ENCODE measurements around the gene PIP. TPM values are rescaled to one million over a fixed set of nuclear protein-coding genes. Genes with fewer than 3 reads are reported as not detected.
"Not testable (repeated sequence)": the region's sequence is repeated elsewhere in the genome, so short reads cannot be mapped to it uniquely, and the experiment has no call there.

Gene PIP, protein sequence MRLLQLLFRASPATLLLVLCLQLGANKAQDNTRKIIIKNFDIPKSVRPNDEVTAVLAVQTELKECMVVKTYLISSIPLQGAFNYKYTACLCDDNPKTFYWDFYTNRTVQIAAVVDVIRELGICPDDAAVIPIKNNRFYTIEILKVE
- not detected for total RNA-seq

DNA sequence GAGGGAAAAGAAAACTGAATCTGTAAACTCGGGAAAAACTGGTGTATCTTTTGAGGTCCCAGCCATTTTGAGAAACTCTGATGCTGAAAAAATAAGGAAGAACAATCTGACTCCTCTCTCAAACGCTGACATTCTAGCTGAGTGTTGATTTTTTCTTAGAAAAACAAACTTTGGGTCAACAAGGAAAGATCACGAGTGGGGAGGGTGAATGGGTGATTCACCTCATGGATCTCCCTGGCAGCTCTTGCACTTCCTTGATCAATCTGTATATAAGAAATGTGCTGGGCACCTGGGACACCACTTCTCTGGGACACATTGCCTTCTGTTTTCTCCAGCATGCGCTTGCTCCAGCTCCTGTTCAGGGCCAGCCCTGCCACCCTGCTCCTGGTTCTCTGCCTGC lies at the start of gene PIP:
PIP (plus strand) TSS at position 297 of the 400 bp plus-strand sequence; CDS start at position 337, 40 bp downstream.
- H3K27ac Mint-ChIP-seq: no peak within 1 kb of the TSS
- no peak for ATAC-seq
- no peaks in the 10 kb centered on the region for H3K9me3 Mint-ChIP-seq
- no peaks in the 10 kb centered on the region for H3K4me1 Mint-ChIP-seq (ENCODE audit: low read depth in 2 of 2)
- no peak for DNase-seq (ENCODE audit: low spot score)
- no peaks in the 10 kb centered on the region for H3K36me3 Mint-ChIP-seq
- peaks cover 15 to 22% of the 10 kb centered on the region in 2 donors for H3K27me3 Mint-ChIP-seq
- H3K4me3 Mint-ChIP-seq: no peak within 1 kb of the TSS

DNA sequence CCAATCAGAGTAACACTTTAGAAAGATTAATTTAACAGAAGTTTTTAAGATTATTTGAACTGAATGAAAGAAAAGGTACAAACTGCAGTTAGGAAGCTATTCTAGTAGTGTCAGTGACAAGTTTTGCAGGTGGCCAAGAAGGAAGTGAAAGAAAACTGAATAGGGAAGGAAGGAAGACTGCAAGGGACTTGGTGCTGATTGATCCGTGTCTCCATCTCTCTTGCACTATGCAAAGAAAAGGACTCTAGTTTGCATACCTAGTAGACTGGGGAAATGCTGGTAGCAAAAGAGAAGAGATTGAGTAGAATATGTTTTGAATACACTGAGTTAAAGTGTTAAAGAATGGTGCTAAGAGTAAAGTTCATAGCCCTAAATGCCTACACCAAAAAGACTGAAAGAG lies 46.8 kb upstream of the PIP start:
- peaks cover 12 to 45% of the 10 kb centered on the region in 2 donors for H3K27me3 Mint-ChIP-seq
- H3K4me1 Mint-ChIP-seq (ENCODE audit: low read depth in 2 of 2): no peaks in the 10 kb centered on the region
- DNase-seq (ENCODE audit: low spot score): no peak
- ATAC-seq: no peak
- H3K27ac Mint-ChIP-seq: no peak overlapping the region
- H3K4me3 Mint-ChIP-seq: no peak overlapping the region
- peaks cover 7% of the 10 kb centered on the region for H3K9me3 Mint-ChIP-seq
- H3K36me3 Mint-ChIP-seq: peaks cover 4% of the 10 kb centered on the region

DNA sequence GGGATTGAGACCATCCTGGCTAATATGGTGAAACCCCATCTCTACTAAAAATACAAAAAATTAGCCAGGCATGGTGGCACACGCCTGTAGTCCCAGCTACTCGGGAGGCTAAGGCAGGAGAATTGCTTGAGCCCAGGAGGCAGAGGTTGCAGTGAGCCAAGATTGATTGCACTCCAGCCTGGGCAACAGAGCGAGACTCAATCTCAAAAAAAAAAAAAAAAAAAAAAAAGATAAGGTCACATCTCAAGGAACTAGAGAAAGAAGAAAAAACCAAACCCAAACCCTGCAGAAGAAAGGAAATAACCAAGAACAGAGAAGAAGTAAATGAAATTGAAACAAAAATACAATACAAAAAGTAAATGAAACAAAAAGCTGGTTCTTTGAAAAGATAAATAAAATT lies 46.3 kb upstream of the PIP start:
- not testable (repeated sequence) for H3K9me3 Mint-ChIP-seq, H3K36me3 Mint-ChIP-seq
- peaks cover 12 to 47% of the 10 kb centered on the region in 2 donors for H3K27me3 Mint-ChIP-seq

DNA sequence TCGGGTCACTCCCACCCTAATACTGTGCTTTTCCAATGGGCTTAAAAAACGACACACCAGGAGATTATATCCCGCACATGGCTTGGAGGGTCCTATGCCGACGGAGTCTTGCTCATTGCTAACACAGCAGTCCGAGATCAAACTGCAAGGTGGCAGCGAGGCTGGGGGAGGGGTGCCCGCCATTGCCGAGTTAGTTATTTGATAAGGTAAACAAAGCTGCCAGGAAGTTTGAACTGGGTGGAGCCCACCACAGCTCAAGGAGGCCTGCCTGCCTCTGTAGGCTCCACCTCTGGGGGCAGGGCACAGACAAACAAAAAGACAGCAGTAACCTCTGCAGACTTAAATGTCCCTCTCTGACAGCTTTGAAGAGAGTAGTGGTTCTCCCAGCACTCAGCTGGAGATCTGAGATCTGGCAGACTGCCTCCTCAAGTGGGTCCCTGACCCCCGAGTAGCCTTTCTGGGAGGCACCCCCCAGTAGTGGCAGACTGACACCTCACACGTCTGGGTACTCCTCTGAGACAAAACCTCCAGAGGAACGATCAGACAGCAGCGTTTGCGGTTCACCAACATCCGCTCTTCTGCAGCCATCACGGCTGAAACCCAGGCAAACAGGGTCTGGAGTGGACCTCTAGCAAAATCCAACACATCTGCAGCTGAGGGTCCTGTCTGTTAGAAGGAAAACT lies 43.2 kb upstream of the PIP start:
- H3K9me3 Mint-ChIP-seq; DNase-seq (ENCODE audit: low spot score); H3K27ac Mint-ChIP-seq; H3K4me3 Mint-ChIP-seq; H3K4me1 Mint-ChIP-seq (ENCODE audit: low read depth in 2 of 2); H3K36me3 Mint-ChIP-seq; ATAC-seq: not testable (repeated sequence)
- peaks cover 5 to 41% of the 10 kb centered on the region in 2 donors for H3K27me3 Mint-ChIP-seq

More for the DNA sequence above, 46.3 kb upstream of the PIP start:
- not testable (repeated sequence) for ATAC-seq; DNase-seq (ENCODE audit: low spot score); H3K4me3 Mint-ChIP-seq; H3K27ac Mint-ChIP-seq; H3K4me1 Mint-ChIP-seq (ENCODE audit: low read depth in 2 of 2)

DNA sequence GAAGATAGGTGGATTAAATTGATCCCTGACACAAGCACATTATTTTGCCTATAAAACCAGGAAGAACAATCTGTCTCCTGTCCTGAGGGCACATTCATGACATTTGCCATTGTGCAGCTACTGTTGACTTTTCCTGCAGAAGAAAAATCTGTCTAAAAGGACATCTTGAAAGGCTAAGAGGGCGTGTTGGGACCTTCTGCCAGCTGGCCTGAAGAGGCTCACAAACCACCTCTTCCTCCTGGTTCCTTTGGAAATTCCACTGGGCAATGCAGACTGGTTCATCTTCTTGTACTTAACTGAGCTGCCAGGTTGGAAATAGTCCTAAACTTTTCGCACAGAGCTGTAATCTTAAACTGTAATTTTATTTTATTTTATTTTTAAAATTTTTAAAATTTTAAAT lies 35.7 kb upstream of the PIP start:
- no peak overlapping the region for H3K27ac Mint-ChIP-seq
- H3K9me3 Mint-ChIP-seq: peaks cover 8% of the 10 kb centered on the region
- H3K4me3 Mint-ChIP-seq: no peak overlapping the region
- peaks cover 5% of the 10 kb centered on the region for H3K36me3 Mint-ChIP-seq
- H3K27me3 Mint-ChIP-seq: peaks cover 0 to 3% of the 10 kb centered on the region in 2 donors
- no peaks in the 10 kb centered on the region for H3K4me1 Mint-ChIP-seq (ENCODE audit: low read depth in 2 of 2)
- ATAC-seq: no peak
- no peak for DNase-seq (ENCODE audit: low spot score)

DNA sequence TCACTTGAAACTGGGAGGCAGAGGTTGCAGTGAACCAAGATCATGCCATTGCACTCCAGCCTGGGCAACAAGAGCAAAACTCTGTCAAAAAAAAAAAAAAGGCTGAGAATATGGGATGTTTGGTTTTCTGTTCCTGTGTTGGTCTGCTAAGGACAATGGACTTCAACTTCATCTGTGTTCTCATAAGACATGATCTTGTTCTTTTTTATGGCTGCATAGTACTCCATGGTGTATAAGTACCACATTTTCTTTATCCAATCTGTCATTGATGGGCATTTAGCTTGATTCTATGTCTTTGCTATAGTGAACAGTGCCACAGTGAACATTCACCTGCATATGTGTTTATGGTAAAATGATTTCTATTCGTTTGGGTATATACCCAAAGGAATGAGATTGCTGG lies 32.3 kb upstream of the PIP start:
- not testable (repeated sequence) for H3K27ac Mint-ChIP-seq; DNase-seq (ENCODE audit: low spot score); H3K4me1 Mint-ChIP-seq (ENCODE audit: low read depth in 2 of 2); H3K9me3 Mint-ChIP-seq; ATAC-seq; H3K4me3 Mint-ChIP-seq; H3K27me3 Mint-ChIP-seq; H3K36me3 Mint-ChIP-seq

DNA sequence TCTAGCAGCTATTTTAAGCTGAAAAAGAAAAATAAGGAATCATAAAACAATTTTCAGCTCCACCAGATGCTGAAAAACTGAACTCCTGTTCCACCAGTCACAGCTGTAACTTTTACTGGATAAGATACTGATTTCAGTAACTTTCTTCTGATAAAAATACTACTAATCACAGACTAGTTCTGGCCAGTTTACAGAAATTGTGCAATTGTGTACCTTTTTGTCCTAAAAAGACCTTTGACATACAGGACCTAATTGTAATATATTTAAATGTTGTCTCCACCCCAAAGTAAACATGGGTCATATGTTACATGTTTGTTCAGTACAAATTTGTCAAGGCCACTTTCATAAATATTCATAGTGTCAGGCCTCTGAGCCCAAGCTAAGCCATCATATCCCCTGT lies 27.1 kb upstream of the PIP start:
- Mint-ChIP-seq H3K36me3 (no peaks in the 10 kb centered on the region), H3K9me3 (peaks cover 6% of the 10 kb centered on the region)
- no peak for DNase-seq (ENCODE audit: low spot score)

DNA sequence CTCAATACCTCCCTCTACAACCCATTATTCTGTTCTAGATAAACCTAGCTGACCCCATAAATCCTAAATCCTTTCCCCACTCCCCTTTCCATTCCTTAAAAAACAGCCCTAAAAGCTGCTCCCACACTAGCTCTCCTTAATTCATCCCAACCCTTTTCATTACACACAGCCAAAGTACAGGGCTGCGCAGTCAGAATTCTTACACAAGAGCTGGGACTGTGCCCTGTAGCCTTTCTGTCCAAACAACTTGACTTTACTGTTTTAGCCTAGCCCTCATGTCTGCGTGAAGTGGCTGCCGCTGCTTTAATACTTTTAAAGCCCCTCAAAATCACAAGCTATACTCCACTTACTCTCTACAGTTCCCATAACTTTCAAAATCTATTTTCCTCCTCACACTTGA lies 23.9 kb upstream of the PIP start:
- not testable (repeated sequence) for H3K4me3 Mint-ChIP-seq; H3K36me3 Mint-ChIP-seq; DNase-seq (ENCODE audit: low spot score); H3K27me3 Mint-ChIP-seq; H3K27ac Mint-ChIP-seq; H3K9me3 Mint-ChIP-seq; H3K4me1 Mint-ChIP-seq (ENCODE audit: low read depth in 2 of 2); ATAC-seq

More for the DNA sequence above, 27.1 kb upstream of the PIP start:
- H3K4me1 Mint-ChIP-seq (ENCODE audit: low read depth in 2 of 2): no peaks in the 10 kb centered on the region
- ATAC-seq: no peak
- H3K27me3 Mint-ChIP-seq: no peaks in the 10 kb centered on the region
- no peak overlapping the region for H3K27ac Mint-ChIP-seq
- no peak overlapping the region for H3K4me3 Mint-ChIP-seq

DNA sequence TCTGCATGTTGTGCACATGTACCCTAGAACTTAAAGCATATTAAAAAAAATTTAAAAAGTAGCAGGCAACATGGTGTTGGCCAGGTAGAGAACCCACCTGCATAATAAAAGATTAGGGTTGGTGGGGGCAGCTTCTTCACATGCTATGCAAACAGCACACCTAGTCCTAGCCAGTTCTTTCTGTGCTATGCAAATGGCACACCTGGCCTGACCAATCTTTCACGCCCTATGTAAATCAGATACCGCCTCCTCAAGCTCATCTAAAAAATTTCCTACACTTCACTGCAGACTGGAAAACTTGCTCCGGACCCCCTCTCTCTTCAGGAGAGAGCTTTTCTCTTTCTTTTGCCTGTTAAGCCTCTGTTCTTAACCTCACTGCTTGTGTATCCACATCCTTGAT lies 14.5 kb upstream of the PIP start:
- Mint-ChIP-seq H3K9me3 (peaks cover 8% of the 10 kb centered on the region), H3K27ac (no peak overlapping the region), H3K36me3 (peaks cover 16% of the 10 kb centered on the region), H3K4me1 (ENCODE audit: low read depth in 2 of 2) (no peaks in the 10 kb centered on the region), H3K27me3 (no peaks in the 10 kb centered on the region), H3K4me3 (no peak overlapping the region)
- no peak for DNase-seq (ENCODE audit: low spot score)
- ATAC-seq: no peak

DNA sequence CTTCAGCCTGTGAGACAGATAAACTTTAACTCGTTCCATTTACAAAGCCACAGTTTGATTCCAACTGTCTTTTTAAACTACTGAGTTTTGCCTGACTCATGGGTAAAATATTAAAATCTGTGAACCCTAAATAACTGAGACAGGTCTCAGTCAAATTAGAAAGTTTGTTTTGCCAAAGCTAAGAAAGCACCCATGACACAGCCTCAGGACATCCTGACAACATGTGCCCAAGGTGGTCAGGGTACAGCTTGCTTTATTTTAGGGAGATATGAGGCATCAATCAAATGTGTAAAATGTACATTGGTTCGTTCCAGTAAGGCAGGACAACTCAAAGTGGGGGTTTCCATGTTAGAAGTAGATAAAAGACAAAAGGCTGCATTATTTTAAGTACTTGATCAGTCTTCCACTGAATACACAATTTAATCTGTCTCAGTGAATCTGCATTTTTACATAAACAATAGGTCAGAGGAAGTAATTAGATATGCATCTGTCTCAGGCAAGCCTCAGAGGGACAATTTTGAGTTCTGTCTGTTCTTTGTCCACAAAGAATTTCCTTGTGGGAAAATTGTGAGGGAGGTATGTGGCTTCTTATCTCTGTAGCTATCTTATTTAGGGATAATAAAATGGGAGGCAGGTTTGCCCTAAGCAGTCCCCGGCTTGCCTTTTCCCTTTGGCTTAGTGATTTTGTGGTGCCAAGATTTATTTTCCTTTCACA lies 11.0 kb upstream of the PIP start:
- ATAC-seq (no peak), DNase-seq (ENCODE audit: low spot score) (no peak)
- Mint-ChIP-seq H3K4me3 (no peak overlapping the region), H3K9me3 (peaks cover 5% of the 10 kb centered on the region), H3K36me3 (peaks cover 5% of the 10 kb centered on the region), H3K4me1 (ENCODE audit: low read depth in 2 of 2) (no peaks in the 10 kb centered on the region), H3K27me3 (no peaks in the 10 kb centered on the region), H3K27ac (no peak overlapping the region)

DNA sequence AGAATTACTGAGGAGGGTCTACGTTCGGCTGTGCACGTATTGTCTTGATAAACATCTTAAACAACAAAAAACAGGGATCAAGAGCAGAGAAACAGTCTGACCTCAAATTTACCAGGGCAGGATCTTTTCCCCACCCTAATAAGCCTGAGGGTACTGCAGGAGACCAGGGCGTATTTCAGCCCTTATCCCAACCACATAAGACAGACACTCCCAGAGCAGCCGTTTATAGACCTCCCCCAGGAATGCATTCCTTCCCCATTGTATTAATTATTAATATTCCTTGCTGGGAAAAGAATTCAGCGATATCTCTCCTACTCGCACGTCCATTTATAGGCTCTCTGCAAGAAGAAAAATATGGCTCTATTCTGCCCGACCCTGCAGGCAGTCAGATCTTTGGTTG lies 8.6 kb upstream of the PIP start:
- not testable (repeated sequence) for H3K4me3 Mint-ChIP-seq

DNA sequence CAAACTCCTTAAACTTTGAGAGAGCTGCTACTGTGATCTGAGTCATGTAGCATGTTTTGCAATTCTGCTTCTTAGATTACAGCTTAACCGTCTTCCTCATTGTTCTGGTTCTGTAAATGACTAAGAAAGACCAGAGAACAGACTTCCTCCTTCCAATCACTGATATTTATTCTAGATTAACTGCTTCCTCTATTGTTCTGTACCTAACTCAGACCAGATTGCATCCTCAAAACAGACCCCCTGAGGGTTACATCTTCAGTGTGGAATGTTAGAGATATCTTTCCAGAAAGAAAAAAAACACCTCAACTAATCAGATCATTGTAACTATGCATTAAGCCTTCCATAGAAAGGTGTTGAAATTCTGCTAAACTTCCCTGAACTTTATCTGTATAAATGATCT lies 5.7 kb upstream of the PIP start:
- Mint-ChIP-seq H3K9me3 (peaks cover 6% of the 10 kb centered on the region), H3K27me3 (peaks cover 7 to 12% of the 10 kb centered on the region in 2 donors), H3K27ac (no peak overlapping the region), H3K36me3 (peaks cover 5% of the 10 kb centered on the region), H3K4me3 (no peak overlapping the region), H3K4me1 (ENCODE audit: low read depth in 2 of 2) (no peaks in the 10 kb centered on the region)
- DNase-seq (ENCODE audit: low spot score) (no peak), ATAC-seq (no peak)

More for the DNA sequence above, 8.6 kb upstream of the PIP start:
- ATAC-seq; DNase-seq (ENCODE audit: low spot score); H3K27me3 Mint-ChIP-seq; H3K27ac Mint-ChIP-seq; H3K9me3 Mint-ChIP-seq; H3K36me3 Mint-ChIP-seq; H3K4me1 Mint-ChIP-seq (ENCODE audit: low read depth in 2 of 2): not testable (repeated sequence)

DNA sequence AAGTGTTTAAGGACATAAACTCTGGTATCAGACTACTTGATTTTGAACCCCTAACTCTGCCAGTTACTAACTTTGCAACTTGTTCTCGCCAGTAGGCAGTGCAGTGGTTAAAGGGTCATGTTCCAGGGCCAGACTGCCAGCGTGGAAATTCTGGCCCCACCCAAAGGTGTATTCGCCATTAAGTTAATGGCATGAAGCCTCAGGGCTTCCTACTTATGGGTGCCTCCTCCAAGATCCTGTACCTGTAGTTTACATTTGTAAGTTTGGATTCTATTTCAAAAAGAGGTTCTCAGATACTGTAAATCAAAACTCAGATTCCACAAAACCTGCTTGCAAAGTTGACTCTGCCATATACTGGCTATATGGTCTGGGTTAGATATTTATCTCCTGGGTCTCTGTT lies 2.8 kb upstream of the PIP start:
- DNase-seq (ENCODE audit: low spot score): no peak
- H3K27me3 Mint-ChIP-seq: peaks cover 7 to 17% of the 10 kb centered on the region in 2 donors
- ATAC-seq: no peak
- H3K27ac Mint-ChIP-seq: no peak overlapping the region
- no peak overlapping the region for H3K4me3 Mint-ChIP-seq
- no peaks in the 10 kb centered on the region for H3K36me3 Mint-ChIP-seq
- peaks cover 3% of the 10 kb centered on the region for H3K9me3 Mint-ChIP-seq
- no peaks in the 10 kb centered on the region for H3K4me1 Mint-ChIP-seq (ENCODE audit: low read depth in 2 of 2)

DNA sequence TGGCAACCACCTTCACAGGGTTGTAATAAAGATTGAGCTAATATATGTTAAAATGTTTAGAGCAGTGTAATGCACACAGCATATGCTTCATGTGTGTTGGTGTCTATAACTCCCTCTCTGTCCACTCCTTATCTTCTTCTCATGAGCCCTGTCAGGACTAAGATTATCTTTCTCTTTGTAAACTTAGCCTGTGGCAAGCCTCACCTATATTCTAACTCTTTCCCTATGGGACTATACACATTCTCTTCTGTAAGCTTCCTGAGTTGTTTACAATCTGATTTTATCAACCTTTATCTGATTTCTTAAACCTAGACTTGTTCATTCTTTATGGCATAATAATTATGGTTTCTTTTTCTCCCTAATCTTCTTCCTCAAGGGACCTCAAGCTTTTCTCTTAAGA lies 2.4 kb upstream of the PIP start:
- ATAC-seq (no peak), DNase-seq (ENCODE audit: low spot score) (no peak)
- Mint-ChIP-seq H3K27ac (no peak overlapping the region), H3K36me3 (no peaks in the 10 kb centered on the region), H3K27me3 (peaks cover 7 to 17% of the 10 kb centered on the region in 2 donors), H3K4me3 (no peak overlapping the region), H3K9me3 (peaks cover 3% of the 10 kb centered on the region), H3K4me1 (ENCODE audit: low read depth in 2 of 2) (no peaks in the 10 kb centered on the region)

Data from natural killer cell treated with Interleukin-12 subunit alpha and Interleukin-12 subunit beta and Interleukin-15 and Interleukin-18, amount 100 ng/mL, for 72 hours (primary cell).